ENCODE results near the gene SCCPDH.

Gene SCCPDH

DNA sequence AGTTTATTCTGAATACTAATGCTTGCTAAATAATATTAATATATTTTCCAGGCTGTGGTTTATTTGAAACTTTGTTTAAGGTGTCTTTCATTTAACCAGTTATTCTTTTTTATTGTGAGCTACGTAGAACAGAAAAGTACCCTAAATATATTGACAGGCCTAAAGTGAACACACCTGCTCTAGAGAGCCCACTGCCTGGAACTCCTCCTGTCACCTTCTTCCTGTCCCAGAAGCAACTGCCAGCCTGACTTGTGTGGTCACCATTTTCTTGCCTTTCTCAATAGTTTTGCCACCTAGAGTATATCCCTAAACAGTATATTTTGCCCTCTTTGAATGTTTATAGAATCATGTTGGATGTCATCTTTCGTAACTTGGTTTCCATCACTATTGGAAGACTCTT is 48.5 kb downstream of the SCCPDH start:
- Histone ChIP-seq H3K4me2 (ENCODE audit: low read length) (peak overlapping the region; percentile 17; the same call in 1 of the 2 replicates), H3K27ac (ENCODE audit: low read depth, low read length, poor library complexity, severe bottlenecking) (peak overlapping the region; percentile 88), H4K20me1 (ENCODE audit: insufficient read depth, low read length) (no peaks in the 10 kb centered on the region), H3K9ac (ENCODE audit: low read length) (no peak overlapping the region), H2AFZ (ENCODE audit: low read length) (no peak overlapping the region), H3K4me1 (ENCODE audit: insufficient read depth, low read length, severe bottlenecking) (peaks cover 20% of the 10 kb centered on the region), H3K79me2 (ENCODE audit: insufficient read depth, low read length) (no peaks in the 10 kb centered on the region), H3K27me3 (ENCODE audit: insufficient read depth, low read length) (no peaks in the 10 kb centered on the region), H3K9me3 (ENCODE audit: low read length) (peaks cover 9% of the 10 kb centered on the region; the same call in 1 of the 2 replicates), H3K4me3 (ENCODE audit: low read depth, low read length, poor library complexity, severe bottlenecking) (peak overlapping the region; percentile 8), H3K9me2 (ENCODE audit: low read depth, low read length) (no peaks in the 10 kb centered on the region), H3F3A (ENCODE audit: insufficient read depth, low read length) (no peaks in the 10 kb centered on the region), H3K36me3 (ENCODE audit: insufficient read depth, low read length) (peaks cover 67% of the 10 kb centered on the region)
- TF ChIP-seq EZH2 (IDR thresholded peaks at IDR 0.05; ENCODE audit: borderline replicate concordance, low read length) = no peak
- TF ChIP-seq, protein P1, sequence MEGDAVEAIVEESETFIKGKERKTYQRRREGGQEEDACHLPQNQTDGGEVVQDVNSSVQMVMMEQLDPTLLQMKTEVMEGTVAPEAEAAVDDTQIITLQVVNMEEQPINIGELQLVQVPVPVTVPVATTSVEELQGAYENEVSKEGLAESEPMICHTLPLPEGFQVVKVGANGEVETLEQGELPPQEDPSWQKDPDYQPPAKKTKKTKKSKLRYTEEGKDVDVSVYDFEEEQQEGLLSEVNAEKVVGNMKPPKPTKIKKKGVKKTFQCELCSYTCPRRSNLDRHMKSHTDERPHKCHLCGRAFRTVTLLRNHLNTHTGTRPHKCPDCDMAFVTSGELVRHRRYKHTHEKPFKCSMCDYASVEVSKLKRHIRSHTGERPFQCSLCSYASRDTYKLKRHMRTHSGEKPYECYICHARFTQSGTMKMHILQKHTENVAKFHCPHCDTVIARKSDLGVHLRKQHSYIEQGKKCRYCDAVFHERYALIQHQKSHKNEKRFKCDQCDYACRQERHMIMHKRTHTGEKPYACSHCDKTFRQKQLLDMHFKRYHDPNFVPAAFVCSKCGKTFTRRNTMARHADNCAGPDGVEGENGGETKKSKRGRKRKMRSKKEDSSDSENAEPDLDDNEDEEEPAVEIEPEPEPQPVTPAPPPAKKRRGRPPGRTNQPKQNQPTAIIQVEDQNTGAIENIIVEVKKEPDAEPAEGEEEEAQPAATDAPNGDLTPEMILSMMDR (IDR thresholded peaks at IDR 0.05; ENCODE audit: low read length) = no peak

DNA sequence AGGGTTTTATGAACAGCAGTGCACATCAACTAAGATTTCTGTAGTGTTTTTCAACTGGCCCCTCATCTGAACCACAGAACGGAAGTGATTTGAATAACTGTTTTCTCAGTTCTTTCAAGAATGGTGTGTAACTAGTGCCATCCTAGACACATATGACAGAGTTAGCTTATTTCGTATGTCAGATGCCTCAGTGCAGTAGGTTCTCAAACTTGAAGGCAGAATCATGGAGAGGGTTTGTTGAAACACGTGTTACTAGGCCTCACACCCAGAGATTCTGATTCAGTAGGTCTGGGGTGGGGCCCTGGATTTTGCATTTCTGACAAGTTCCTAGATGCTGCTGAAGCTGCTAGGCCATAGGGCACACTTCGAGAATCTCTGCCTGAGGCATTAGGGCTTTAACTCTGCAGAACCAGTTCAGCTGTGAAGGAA is 49.0 kb downstream of the SCCPDH start:
- H3K4me3 ChIP-seq (ENCODE audit: low read depth, low read length, poor library complexity, severe bottlenecking) = peak overlapping the region; percentile 8
- no peaks in the 10 kb centered on the region for H4K20me1 ChIP-seq (ENCODE audit: insufficient read depth, low read length)
- TF ChIP-seq EZH2 (IDR thresholded peaks at IDR 0.05; ENCODE audit: borderline replicate concordance, low read length) = no peak
- TF ChIP-seq, protein P1 (IDR thresholded peaks at IDR 0.05; ENCODE audit: low read length) = no peak
- H3K27ac ChIP-seq (ENCODE audit: low read depth, low read length, poor library complexity, severe bottlenecking) = peak overlapping the region; percentile 88
- H3K79me2 ChIP-seq (ENCODE audit: insufficient read depth, low read length) = no peaks in the 10 kb centered on the region
- H3K9me2 ChIP-seq (ENCODE audit: low read depth, low read length) = no peaks in the 10 kb centered on the region
- H3K4me1 ChIP-seq (ENCODE audit: insufficient read depth, low read length, severe bottlenecking) = peaks cover 20% of the 10 kb centered on the region
- peaks cover 9% of the 10 kb centered on the region; the same call in 1 of the 2 replicates for H3K9me3 ChIP-seq (ENCODE audit: low read length)
- H3K4me2 ChIP-seq (ENCODE audit: low read length) = peak overlapping the region; percentile 17; the same call in 1 of the 2 replicates
- no peaks in the 10 kb centered on the region for H3K27me3 ChIP-seq (ENCODE audit: insufficient read depth, low read length)
- H3F3A ChIP-seq (ENCODE audit: insufficient read depth, low read length) = no peaks in the 10 kb centered on the region
- H2AFZ ChIP-seq (ENCODE audit: low read length) = no peak overlapping the region
- H3K36me3 ChIP-seq (ENCODE audit: insufficient read depth, low read length) = peaks cover 62% of the 10 kb centered on the region
- no peak overlapping the region for H3K9ac ChIP-seq (ENCODE audit: low read length)

DNA sequence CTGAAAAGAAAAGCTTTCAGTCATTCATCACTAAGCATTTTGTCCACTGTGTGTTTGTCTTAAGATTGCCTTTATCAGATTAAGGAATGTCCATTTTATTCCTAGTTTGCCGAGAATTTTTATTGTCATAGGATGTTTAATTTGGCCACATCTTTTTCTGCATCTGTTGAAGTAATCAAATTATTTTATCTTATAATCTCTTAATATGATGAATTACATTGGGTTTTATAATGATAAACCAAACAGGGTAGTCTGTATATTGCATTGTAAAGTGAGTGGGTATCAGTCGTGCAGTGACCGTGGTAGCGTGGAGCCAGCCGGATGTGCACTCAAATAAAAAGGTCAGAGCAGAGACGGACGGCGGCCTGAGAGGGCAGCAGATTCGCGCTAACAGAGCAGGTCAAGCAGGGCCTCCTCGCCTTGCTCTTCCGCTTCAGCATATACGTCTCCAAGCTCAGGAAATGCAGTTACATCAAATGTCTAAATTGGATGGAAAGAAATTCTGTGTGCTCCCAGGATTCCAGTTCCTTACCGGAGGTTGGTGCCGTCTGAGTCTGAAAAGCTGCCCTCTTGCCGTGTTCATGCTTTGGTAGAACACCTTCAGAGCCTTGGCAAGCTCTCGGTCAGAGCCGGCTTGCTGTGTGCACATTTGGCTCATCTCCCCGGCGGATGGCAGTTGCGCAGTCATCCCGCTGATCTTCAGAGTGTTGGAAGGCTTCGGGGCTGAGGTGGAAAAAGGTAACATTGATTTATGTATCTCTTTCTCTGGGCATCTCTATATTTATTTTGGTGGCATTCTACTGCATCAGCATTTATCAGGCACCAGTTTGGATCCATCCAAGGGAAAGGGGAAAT is 51.5 kb downstream of the SCCPDH start:
- peaks cover 53% of the 10 kb centered on the region for H3K36me3 ChIP-seq (ENCODE audit: insufficient read depth, low read length)
- TF ChIP-seq EZH2 (IDR thresholded peaks at IDR 0.05; ENCODE audit: borderline replicate concordance, low read length) = no peak
- TF ChIP-seq, protein P1 (IDR thresholded peaks at IDR 0.05; ENCODE audit: low read length) = no peak
- no peak overlapping the region for H3K27ac ChIP-seq (ENCODE audit: low read depth, low read length, poor library complexity, severe bottlenecking)
- no peak overlapping the region for H2AFZ ChIP-seq (ENCODE audit: low read length)
- H3K4me1 ChIP-seq (ENCODE audit: insufficient read depth, low read length, severe bottlenecking) = peaks cover 20% of the 10 kb centered on the region
- H3K9me3 ChIP-seq (ENCODE audit: low read length) = peaks cover 9% of the 10 kb centered on the region; the same call in 1 of the 2 replicates
- no peaks in the 10 kb centered on the region for H3F3A ChIP-seq (ENCODE audit: insufficient read depth, low read length)
- no peaks in the 10 kb centered on the region for H3K27me3 ChIP-seq (ENCODE audit: insufficient read depth, low read length)
- H4K20me1 ChIP-seq (ENCODE audit: insufficient read depth, low read length) = no peaks in the 10 kb centered on the region
- no peak overlapping the region for H3K4me3 ChIP-seq (ENCODE audit: low read depth, low read length, poor library complexity, severe bottlenecking)
- H3K9me2 ChIP-seq (ENCODE audit: low read depth, low read length) = no peaks in the 10 kb centered on the region
- no peak overlapping the region for H3K4me2 ChIP-seq (ENCODE audit: low read length)
- H3K79me2 ChIP-seq (ENCODE audit: insufficient read depth, low read length) = no peaks in the 10 kb centered on the region
- no peak overlapping the region for H3K9ac ChIP-seq (ENCODE audit: low read length)
